ENCODE measurements around the gene DENND4A.
"Not testable (repeated sequence)": the region's sequence is repeated elsewhere in the genome, so short reads cannot be mapped to it uniquely, and the experiment has no call there.

Gene DENND4A

GRCh38 chr15:65818927-65819562 lies 27.0 kb upstream of the DENND4A start:
- DNase-seq: peak; percentile 27

- no peak for DNase-seq
Measured at GRCh38 chr15:65816441-65816840, 24.3 kb upstream of the DENND4A start.

- not testable (repeated sequence) for DNase-seq
Measured at GRCh38 chr15:65816008-65816407, 23.9 kb upstream of the DENND4A start.

- DNase-seq: not testable (repeated sequence)
Measured at GRCh38 chr15:65814271-65814670, 22.2 kb upstream of the DENND4A start.

GRCh38 chr15:65812916-65813315 lies 20.8 kb upstream of the DENND4A start:
- DNase-seq: no peak

- DNase-seq: no peak
Measured at GRCh38 chr15:65812467-65812866, 20.4 kb upstream of the DENND4A start.

GRCh38 chr15:65811835-65812234 lies 19.7 kb upstream of the DENND4A start:
- DNase-seq: no peak

- DNase-seq: not testable (repeated sequence)
Measured at GRCh38 chr15:65811011-65811733, 19.1 kb upstream of the DENND4A start.

- no peak for DNase-seq
Measured at GRCh38 chr15:65806397-65806796, 14.3 kb upstream of the DENND4A start.

GRCh38 chr15:65805019-65805745 lies 13.1 kb upstream of the DENND4A start:
- DNase-seq: no peak

- DNase-seq: no peak
Measured at GRCh38 chr15:65804252-65804931, 12.3 kb upstream of the DENND4A start.

GRCh38 chr15:65801229-65801805 lies 9.2 kb upstream of the DENND4A start:
- no peak for DNase-seq

- DNase-seq: no peak
Measured at GRCh38 chr15:65796610-65797078, 4.6 kb upstream of the DENND4A start.

GRCh38 chr15:65795663-65796216 lies 3.6 kb upstream of the DENND4A start:
- DNase-seq: no peak

- no peak for DNase-seq
Measured at GRCh38 chr15:65793818-65794104, 1.7 kb upstream of the DENND4A start.

- no peak for DNase-seq
Measured at GRCh38 chr15:65792988-65793817, 1.1 kb upstream of the DENND4A start.

- peak; percentile 44 for DNase-seq
Measured at GRCh38 chr15:65791335-65792137, 557 bp downstream of the DENND4A start.

- no peak for DNase-seq
Measured at GRCh38 chr15:65790694-65791334, 1.3 kb downstream of the DENND4A start.

GRCh38 chr15:65789759-65790425 lies 2.2 kb downstream of the DENND4A start:
- no peak for DNase-seq

GRCh38 chr15:65789105-65789504 lies 3.0 kb downstream of the DENND4A start:
- DNase-seq: no peak

All from stimulated activated CD4-positive, alpha-beta T cell treated with anti-CD3 and anti-CD28 coated beads, Interleukin-4, amount 100 ng/mL, for 24 hours (primary cell).